Naive thymus-derived CD4-positive, alpha-beta T cell (primary cell): Measurements from ENCODE around the gene CREB3L2. TPM values are rescaled to one million over a fixed set of nuclear protein-coding genes. Genes with fewer than 3 reads are reported as not detected.

Experiments
- ATAC-seq: fragments of 150-1000 bp; cut with Tn5 transposase; 2 replicates; pipeline ENCODE4 v1.10.0; 2021; ENCODE audit warnings: mild to moderate bottlenecking, moderate library complexity
- CTCF ChIA-PET: fragments of 350-600 bp; sonication (Branson Sonifier 250); formaldehyde crosslinking; loops from one replicate; lab custom pipeline; 2021; ENCODE audit warnings: antibody characterized with exemption; lab: Charles Lee
- POLR2A ChIA-PET: fragments of 350-600 bp; sonication (Branson Sonifier 250); formaldehyde crosslinking; loops from one replicate; lab custom pipeline; 2021; ENCODE audit warnings: antibody characterized with exemption, inconsistent platforms; lab: Charles Lee
- DNase-seq, 9 donors: peaks; one replicate each; pipeline versions ENCODE4 v3.0.0 to v3.0.0-alpha.2; 2020 to 2022; ENCODE audit warnings: mixed read lengths in 1 of 9
- H3K27ac ChIP-seq: one replicate; pipeline ENCODE4 v1.7.0; 2013; ENCODE audit warnings: mild to moderate bottlenecking, low read depth, low read length, moderate library complexity
- H3K27me3 ChIP-seq, 2 donors: one replicate each; pipeline ENCODE4 v1.7.0; 2013; ENCODE audit warnings: low read length in 2 of 2, mild to moderate bottlenecking in 2 of 2, moderate library complexity in 2 of 2; ENCODE audit not compliant: control insufficient read depth in 2 of 2, insufficient read depth in 2 of 2
- H3K36me3 ChIP-seq, 3 experiments: 1 replicate in 2 of 3; 2 replicates in 1 of 3; pipeline ENCODE4 v1.7.0; 2013; ENCODE audit warnings: low read length in 3 of 3, mild to moderate bottlenecking in 3 of 3, moderate library complexity in 1 of 3; ENCODE audit not compliant: insufficient read depth in 3 of 3, control insufficient read depth in 2 of 3
- H3K4me1 ChIP-seq, 2 donors: one replicate each; pipeline ENCODE4 v1.7.0; 2013; ENCODE audit warnings: low read length in 2 of 2, mild to moderate bottlenecking in 2 of 2, moderate library complexity in 1 of 2; ENCODE audit not compliant: control insufficient read depth in 2 of 2, insufficient read depth in 2 of 2
- H3K4me3 ChIP-seq: 2 replicates; pipeline ENCODE4 v1.7.0; 2013; ENCODE audit warnings: mild to moderate bottlenecking, low read length
- H3K9me3 ChIP-seq, 3 experiments: 1 replicate in 2 of 3; 2 replicates in 1 of 3; pipeline ENCODE4 v1.7.0; 2013; ENCODE audit warnings: low read length in 3 of 3; ENCODE audit not compliant: control insufficient read depth in 2 of 3
- H3K27ac Mint-ChIP-seq, 9 donors: one replicate each; pipeline ENCODE4 v1.8.0; 2020 to 2022; ENCODE audit warnings: mixed read lengths in 9 of 9, mild to moderate bottlenecking in 8 of 9, moderate library complexity in 5 of 9, inconsistent platforms in 2 of 9
- H3K27me3 Mint-ChIP-seq, 5 donors: one replicate each; pipeline ENCODE4 v1.8.0; 2021 to 2022; ENCODE audit warnings: mixed read lengths in 5 of 5, mild to moderate bottlenecking in 1 of 5
- H3K36me3 Mint-ChIP-seq, 5 donors: one replicate each; pipeline ENCODE4 v1.8.0; 2020 to 2022; ENCODE audit warnings: mixed read lengths in 5 of 5, mild to moderate bottlenecking in 3 of 5, inconsistent platforms in 1 of 5
- H3K4me1 Mint-ChIP-seq, 7 donors: one replicate each; pipeline ENCODE4 v1.8.0; 2020 to 2022; ENCODE audit warnings: mixed read lengths in 7 of 7, mild to moderate bottlenecking in 3 of 7, inconsistent platforms in 1 of 7
- H3K4me3 Mint-ChIP-seq, 10 donors: one replicate each; pipeline ENCODE4 v1.8.0; 2020 to 2022; ENCODE audit warnings: mild to moderate bottlenecking in 10 of 10, mixed read lengths in 10 of 10, moderate library complexity in 6 of 10, inconsistent platforms in 2 of 10
- H3K9me3 Mint-ChIP-seq, 11 donors: one replicate each; pipeline ENCODE4 v1.8.0; 2020 to 2022; ENCODE audit warnings: mixed read lengths in 11 of 11, mild to moderate bottlenecking in 4 of 11, inconsistent platforms in 1 of 11, moderate library complexity in 1 of 11
- intact Hi-C, 2 donors: fragments of 100-400 bp; cut with micrococcal nuclease; formaldehyde crosslinking; loops; one replicate each; pipeline ENCODE4 v1.15.1; 2023
- polyA plus RNA-seq, 2 donors: library from polyadenylated mRNA; unstranded; fragments of 300-500 nt; fragmentation: Illumina TruSeq; gene quantifications; one replicate each; pipeline ENCODE4 v1.2.3, GENCODE V29; 2021
- total RNA-seq, 6 experiments: library from RNA in 5 of 6; stranded (reverse) in 5 of 6; gene quantifications; 1 replicate in 5 of 6; 2 replicates in 1 of 6; pipeline ENCODE4 v1.2.3 and lab custom pipeline; 2021 to 2026

CREB3L2 gene
- total and polyA plus RNA-seq, 7 experiments from 2014 or later, result 5.3 to 46.2 (median 18.1) TPM

GRCh38 chr7:137888241-137888640, 113.6 kb downstream of the CREB3L2 start:
- H3K9me3 Mint-ChIP-seq, result no peaks in the 10 kb centered on the region
- no peak overlapping the region for H3K27ac Mint-ChIP-seq
- H3K4me1 ChIP-seq, result no peaks in the 10 kb centered on the region
- no peaks in the 10 kb centered on the region for H3K9me3 ChIP-seq
- H3K4me3 Mint-ChIP-seq, result no peak overlapping the region
- H3K4me1 Mint-ChIP-seq, result peaks cover 0 to 13% (median 0%) of the 10 kb centered on the region in 7 donors
- POLR2A ChIA-PET, result no interaction called here
- H3K27ac ChIP-seq, result no peak overlapping the region
- ATAC-seq (no peak), DNase-seq (no peak)
- CTCF ChIA-PET, result no interaction called here
- H3K27me3 ChIP-seq, result no peaks in the 10 kb centered on the region
- H3K27me3 Mint-ChIP-seq, result no peaks in the 10 kb centered on the region
- H3K4me3 ChIP-seq, result no peak overlapping the region
- intact Hi-C loops, result no loop called here
- H3K36me3 ChIP-seq, result peaks cover 0 to 14% (median 0%) of the 10 kb centered on the region in 3 experiments
- peaks cover 4 to 48% (median 25%) of the 10 kb centered on the region in 5 donors for H3K36me3 Mint-ChIP-seq

GRCh38 chr7:137886746-137887145, 115.1 kb downstream of the CREB3L2 start:
- no peak overlapping the region for H3K4me3 Mint-ChIP-seq
- no peaks in the 10 kb centered on the region for H3K27me3 Mint-ChIP-seq
- Histone ChIP-seq H3K9me3 (no peaks in the 10 kb centered on the region), H3K27ac (no peak overlapping the region), H3K36me3 (peaks cover 0 to 28% (median 0%) of the 10 kb centered on the region in 3 experiments), H3K4me3 (no peak overlapping the region), H3K27me3 (no peaks in the 10 kb centered on the region), H3K4me1 (no peaks in the 10 kb centered on the region)
- no peak overlapping the region for H3K27ac Mint-ChIP-seq
- ATAC-seq (no peak), DNase-seq (no peak)
- intact Hi-C loops, result no loop called here
- POLR2A ChIA-PET, result interaction anchor here (0.7 kb wide), 1 partner anchor 538 kb away, joined by 5 read pairs; no protein-coding TSS in a partner anchor
- peaks cover 8 to 59% (median 37%) of the 10 kb centered on the region in 5 donors for H3K36me3 Mint-ChIP-seq
- peaks cover 0 to 5% (median 0%) of the 10 kb centered on the region in 11 donors for H3K9me3 Mint-ChIP-seq
- CTCF ChIA-PET, result no interaction called here
- H3K4me1 Mint-ChIP-seq, result peaks cover 0 to 21% (median 0%) of the 10 kb centered on the region in 7 donors

GRCh38 chr7:137886281-137886680, 115.6 kb downstream of the CREB3L2 start:
- Histone ChIP-seq H3K4me1 (no peaks in the 10 kb centered on the region), H3K36me3 (peaks cover 0 to 33% (median 4%) of the 10 kb centered on the region in 3 experiments), H3K27me3 (no peaks in the 10 kb centered on the region), H3K27ac (no peak overlapping the region), H3K4me3 (no peak overlapping the region), H3K9me3 (no peaks in the 10 kb centered on the region)
- Mint-ChIP-seq H3K27ac (no peak overlapping the region), H3K4me1 (peaks cover 0 to 21% (median 0%) of the 10 kb centered on the region in 7 donors), H3K27me3 (no peaks in the 10 kb centered on the region), H3K36me3 (peaks cover 11 to 64% (median 42%) of the 10 kb centered on the region in 5 donors), H3K9me3 (peaks cover 0 to 6% (median 0%) of the 10 kb centered on the region in 11 donors), H3K4me3 (no peak overlapping the region)
- ChIA-PET POLR2A (interaction anchor here (0.7 kb wide), 1 partner anchor 539 kb away, joined by 5 read pairs; no protein-coding TSS in a partner anchor), CTCF (no interaction called here)
- ATAC-seq (no peak), DNase-seq (no peak)
- intact Hi-C loops, result no loop called here

GRCh38 chr7:137885678-137886077, 116.2 kb downstream of the CREB3L2 start:
- no peak overlapping the region for H3K27ac Mint-ChIP-seq
- peaks cover 0 to 21% (median 0%) of the 10 kb centered on the region in 7 donors for H3K4me1 Mint-ChIP-seq
- ChIA-PET POLR2A (no interaction called here), CTCF (no interaction called here)
- H3K27ac ChIP-seq, result no peak overlapping the region
- ATAC-seq (no peak), DNase-seq (no peak)
- no peaks in the 10 kb centered on the region for H3K4me1 ChIP-seq
- peaks cover 0 to 37% (median 7%) of the 10 kb centered on the region in 3 experiments for H3K36me3 ChIP-seq
- intact Hi-C loops, result no loop called here
- peaks cover 0 to 6% (median 0%) of the 10 kb centered on the region in 11 donors for H3K9me3 Mint-ChIP-seq
- H3K4me3 Mint-ChIP-seq, result no peak overlapping the region
- peaks cover 11 to 62% (median 39%) of the 10 kb centered on the region in 5 donors for H3K36me3 Mint-ChIP-seq
- no peak overlapping the region for H3K4me3 ChIP-seq
- no peaks in the 10 kb centered on the region for H3K27me3 Mint-ChIP-seq
- no peaks in the 10 kb centered on the region for H3K27me3 ChIP-seq
- no peaks in the 10 kb centered on the region for H3K9me3 ChIP-seq

- no peak overlapping the region for H3K4me3 Mint-ChIP-seq
These were observed 119.1 kb downstream of the CREB3L2 start for GRCh38 chr7:137882806-137883205.

GRCh38 chr7:137882261-137882668, 119.6 kb downstream of the CREB3L2 start:
- H3K9me3 ChIP-seq, result no peaks in the 10 kb centered on the region

More at GRCh38 chr7:137882806-137883205, 119.1 kb downstream of the CREB3L2 start:
- Histone ChIP-seq H3K27me3 (no peaks in the 10 kb centered on the region), H3K4me3 (no peak overlapping the region), H3K9me3 (no peaks in the 10 kb centered on the region), H3K4me1 (no peaks in the 10 kb centered on the region), H3K36me3 (peaks cover 0 to 53% (median 7%) of the 10 kb centered on the region in 3 experiments), H3K27ac (no peak overlapping the region)
- intact Hi-C loops, result no loop called here
- POLR2A ChIA-PET, result no interaction called here
- CTCF ChIA-PET, result no interaction called here
- DNase-seq, result no peak
- Mint-ChIP-seq H3K36me3 (peaks cover 27 to 78% (median 60%) of the 10 kb centered on the region in 5 donors), H3K27ac (no peak overlapping the region), H3K27me3 (no peaks in the 10 kb centered on the region), H3K9me3 (peaks cover 0 to 6% (median 0%) of the 10 kb centered on the region in 11 donors), H3K4me1 (peaks cover 0 to 23% (median 0%) of the 10 kb centered on the region in 7 donors)
- ATAC-seq, result no peak

More at GRCh38 chr7:137882261-137882668, 119.6 kb downstream of the CREB3L2 start:
- Histone ChIP-seq H3K27ac (no peak overlapping the region), H3K36me3 (peaks cover 0 to 53% (median 7%) of the 10 kb centered on the region in 3 experiments), H3K4me3 (no peak overlapping the region), H3K4me1 (no peaks in the 10 kb centered on the region), H3K27me3 (no peaks in the 10 kb centered on the region)
- peak in 1 of 9 donors; percentile 41 for DNase-seq
- Mint-ChIP-seq H3K27me3 (no peaks in the 10 kb centered on the region), H3K9me3 (peaks cover 0 to 6% (median 0%) of the 10 kb centered on the region in 11 donors), H3K27ac (no peak overlapping the region), H3K4me1 (peaks cover 0 to 23% (median 0%) of the 10 kb centered on the region in 7 donors), H3K4me3 (no peak overlapping the region), H3K36me3 (peaks cover 27 to 81% (median 61%) of the 10 kb centered on the region in 5 donors)
- CTCF ChIA-PET, result no interaction called here
- POLR2A ChIA-PET, result no interaction called here
- intact Hi-C loops, result no loop called here
- ATAC-seq, result no peak
